22Rv1 (cell line): ENCODE data around the gene LSP1.

ENCODE experiments used
- CTCF ChIP-seq: fragments of 450-650 bp; IDR thresholded peaks from 2 replicates; pipeline ENCODE4 v1.5.1; 2017; ENCODE audit warnings: mild to moderate bottlenecking
- ZFX ChIP-seq: fragments of 450-650 bp; IDR thresholded peaks from 2 replicates; pipeline ENCODE4 v1.6.1; 2017; ENCODE audit warnings: antibody characterized with exemption, borderline replicate concordance

- no peak for TF ChIP-seq CTCF
- no peak for TF ChIP-seq ZFX
These were observed 25.6 kb upstream of the LSP1 start for GRCh38 chr11:1827095-1827813.
